Measurements from ENCODE around the gene C3. TPM values are rescaled to one million over a fixed set of nuclear protein-coding genes. Genes with fewer than 3 reads are reported as not detected.
A peak's percentile ranks its signal among the peaks of the same experiment; 100 is the strongest.

Gene C3
- not detected in 2 replicates for total RNA-seq (2014; rRNA removed; shearing (Covaris generic); ENCODE audit: low replicate concordance)

DNA sequence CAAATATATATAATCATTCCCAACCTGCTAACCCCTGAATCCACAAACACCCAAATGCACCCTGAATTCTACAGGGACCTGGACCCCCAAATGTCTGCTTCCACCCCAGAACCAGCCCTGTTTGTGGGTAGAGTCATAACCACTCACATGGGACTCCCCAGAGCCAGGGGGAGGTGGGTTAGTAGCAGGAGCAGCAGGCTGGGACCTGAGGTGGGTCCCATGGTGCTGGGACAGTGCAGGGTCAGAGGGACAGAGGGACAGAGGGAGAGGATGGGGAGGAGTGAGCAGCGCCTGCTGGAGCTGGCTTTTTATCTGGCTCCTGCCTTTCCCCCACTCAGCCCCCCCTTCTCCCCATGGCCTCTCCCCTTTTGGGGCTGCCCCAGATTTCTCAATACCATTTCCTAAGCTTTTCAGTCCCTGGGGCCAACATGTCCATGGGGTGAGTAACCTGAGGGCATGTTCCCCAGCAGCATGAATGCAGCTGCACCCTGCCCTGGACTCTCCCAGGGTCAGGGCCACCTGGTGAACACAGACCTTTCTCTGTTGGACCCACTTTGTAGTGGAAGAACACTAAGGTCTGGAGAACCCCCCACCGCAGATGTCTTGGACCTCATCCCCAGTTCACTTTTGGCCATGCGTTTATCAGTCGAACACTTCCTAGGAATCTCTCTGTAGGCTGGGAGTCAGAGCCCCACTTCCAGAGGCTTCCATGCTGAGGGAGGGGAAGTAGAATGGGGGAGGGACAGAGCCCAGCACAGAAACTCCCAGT lies at the start of gene C3:
Gene C3 (minus strand): TSS at position 282 of the 769 bp plus-strand sequence. CDS start 61 bp downstream, at position 221.
- no peaks in the 10 kb centered on the region for H4K20me1 ChIP-seq (ENCODE audit: insufficient read depth, low read depth, low read length)
- no peak within 1 kb of the TSS for H3K27ac ChIP-seq (ENCODE audit: low read length)
- no peak within 1 kb of the TSS for H3K4me3 ChIP-seq (ENCODE audit: low read length)
- no peaks in the 10 kb centered on the region for H3K9me2 ChIP-seq (replicated peaks; ENCODE audit: insufficient read depth, low read length)
- 0 out of 2 replicates have a peak within 1 kb of the TSS, but pooled peaks have one; percentile 5 for H3K9ac ChIP-seq (ENCODE audit: low read length)
- no peaks in the 10 kb centered on the region for H3K79me2 ChIP-seq (ENCODE audit: low read length)
- H3K27me3 ChIP-seq (ENCODE audit: low read length) = no peaks in the 10 kb centered on the region
- H3K9me3 ChIP-seq (ENCODE audit: low read length) = no peaks in the 10 kb centered on the region
- no peak within 1 kb of the TSS for H3K4me2 ChIP-seq (ENCODE audit: low read depth, low read length, poor library complexity, severe bottlenecking)
- DNase-seq = no peak
- H2AFZ ChIP-seq (ENCODE audit: low read length) = no peak within 1 kb of the TSS
- H3K4me1 ChIP-seq (ENCODE audit: low read length) = peaks cover 8% of the 10 kb centered on the region
- H3K36me3 ChIP-seq (ENCODE audit: insufficient read depth, low read length) = no peaks in the 10 kb centered on the region

DNA sequence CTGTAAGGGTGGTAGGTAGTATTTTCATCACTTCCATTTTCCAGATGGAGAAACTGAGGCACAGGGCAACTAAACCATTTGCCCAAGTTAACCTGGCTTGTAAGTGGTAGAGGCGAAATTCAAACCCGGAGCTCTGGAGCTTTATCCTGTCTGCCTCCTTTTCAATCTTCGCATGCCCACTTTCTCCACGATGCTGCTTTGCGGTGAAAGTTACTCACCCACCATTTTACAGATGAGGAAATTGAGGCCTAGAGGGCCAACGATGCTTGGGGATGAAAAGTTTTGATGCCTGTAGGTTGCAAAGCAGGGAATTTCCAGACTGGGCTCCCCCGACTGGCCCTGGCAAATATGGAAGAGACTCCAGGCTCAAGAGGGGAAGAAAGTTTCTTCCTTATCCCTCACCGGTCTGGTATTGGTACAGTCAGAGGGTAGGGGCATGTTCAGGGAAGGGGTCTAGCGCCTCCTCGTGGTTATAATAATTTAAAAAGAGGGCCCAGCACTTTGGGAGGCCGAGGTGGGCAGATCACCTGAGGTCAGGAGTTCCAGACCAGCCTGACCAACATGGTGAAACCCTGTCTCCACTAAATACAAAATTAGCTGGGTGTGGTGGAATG lies 48.7 kb upstream of the C3 start:
- Histone ChIP-seq H3K9me3 (ENCODE audit: low read length) (no peaks in the 10 kb centered on the region), H3K27ac (ENCODE audit: low read length) (no peak overlapping the region), H3K4me1 (ENCODE audit: low read length) (peaks cover 36% of the 10 kb centered on the region)

GRCh38 chr19:6768236-6768785 lies 47.9 kb upstream of the C3 start:
- no peaks in the 10 kb centered on the region for H3K9me3 ChIP-seq (ENCODE audit: low read length)
- peak overlapping the region; percentile 78 for H3K4me3 ChIP-seq (ENCODE audit: low read length)
- H3K9ac ChIP-seq (ENCODE audit: low read length) = no peak overlapping the region
- no peaks in the 10 kb centered on the region for H4K20me1 ChIP-seq (ENCODE audit: insufficient read depth, low read depth, low read length)
- DNase-seq = no peak
- peaks cover 5% of the 10 kb centered on the region; the same call in 1 of the 2 replicates for H3K79me2 ChIP-seq (ENCODE audit: low read length)
- H3K4me1 ChIP-seq (ENCODE audit: low read length) = peaks cover 33% of the 10 kb centered on the region
- H2AFZ ChIP-seq (ENCODE audit: low read length) = peak overlapping the region; percentile 15; the same call in 1 of the 2 replicates
- peak overlapping the region; percentile 95 for H3K4me2 ChIP-seq (ENCODE audit: low read depth, low read length, poor library complexity, severe bottlenecking)
- no peaks in the 10 kb centered on the region for H3K9me2 ChIP-seq (replicated peaks; ENCODE audit: insufficient read depth, low read length)
- no peaks in the 10 kb centered on the region for H3K27me3 ChIP-seq (ENCODE audit: low read length)
- H3K36me3 ChIP-seq (ENCODE audit: insufficient read depth, low read length) = no peaks in the 10 kb centered on the region
- no peak overlapping the region for H3K27ac ChIP-seq (ENCODE audit: low read length)

More for the DNA sequence above, 48.7 kb upstream of the C3 start:
- Histone ChIP-seq H3K4me3 (ENCODE audit: low read length) (no peak overlapping the region), H3K36me3 (ENCODE audit: insufficient read depth, low read length) (no peaks in the 10 kb centered on the region), H4K20me1 (ENCODE audit: insufficient read depth, low read depth, low read length) (no peaks in the 10 kb centered on the region), H3K9ac (ENCODE audit: low read length) (no peak overlapping the region), H3K27me3 (ENCODE audit: low read length) (no peaks in the 10 kb centered on the region), H3K4me2 (ENCODE audit: low read depth, low read length, poor library complexity, severe bottlenecking) (no peak overlapping the region), H3K9me2 (replicated peaks; ENCODE audit: insufficient read depth, low read length) (no peaks in the 10 kb centered on the region), H3K79me2 (ENCODE audit: low read length) (peaks cover 11% of the 10 kb centered on the region), H2AFZ (ENCODE audit: low read length) (no peak overlapping the region)
- DNase-seq = peak; percentile 82

DNA sequence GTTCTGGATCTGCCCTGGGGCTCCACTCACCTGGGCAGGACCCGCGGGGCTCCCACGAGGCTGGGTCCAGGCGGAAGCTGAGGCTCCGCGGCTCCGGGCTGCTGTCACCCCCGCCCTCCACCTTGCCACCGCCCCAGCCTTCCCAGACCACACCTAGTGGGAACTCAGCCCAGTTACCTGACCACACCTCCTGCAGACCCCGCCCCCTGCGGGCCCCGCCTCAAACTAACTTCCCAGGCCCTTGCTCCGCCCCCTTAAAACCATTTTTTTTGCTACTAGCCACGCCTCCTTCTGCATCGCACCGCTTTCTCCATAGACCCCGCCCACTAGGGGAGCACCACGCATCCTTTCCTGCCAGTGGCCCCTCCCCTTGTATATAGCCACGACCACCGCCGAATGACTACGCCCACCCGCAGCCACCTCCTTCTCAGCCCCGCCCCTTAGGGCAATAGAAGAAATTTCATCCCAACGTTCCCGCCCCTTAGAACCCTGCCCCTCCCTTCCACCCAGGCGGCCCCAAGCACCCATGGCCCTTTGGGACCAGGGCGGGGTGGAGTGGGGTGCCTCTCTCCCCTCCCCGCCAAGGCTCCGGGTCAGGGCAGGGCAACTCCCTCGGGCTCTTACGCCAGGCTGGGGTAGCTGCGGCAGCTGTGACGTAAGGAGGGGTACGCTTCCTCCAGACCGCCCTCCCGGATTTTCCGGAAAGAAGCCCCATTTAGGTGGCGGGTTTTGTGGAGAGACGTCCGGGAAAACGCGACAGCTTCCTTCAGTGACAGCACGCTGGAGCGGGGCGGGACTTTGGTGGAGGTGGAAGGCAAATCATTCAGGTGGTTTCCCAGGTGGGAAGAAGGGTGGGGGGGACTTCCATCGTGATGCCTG lies 47.1 kb upstream of the C3 start, which contains the start of gene SH2D3A:
Gene SH2D3A (minus strand): TSS at position 79 of the 879 bp plus-strand sequence. CDS start 3,687 bp downstream, outside the sequence.
- peak within 1 kb of the TSS; percentile 74 for H3K9ac ChIP-seq (ENCODE audit: low read length)
- H4K20me1 ChIP-seq (ENCODE audit: insufficient read depth, low read depth, low read length) = no peaks in the 10 kb centered on the region
- peaks cover 30% of the 10 kb centered on the region for H3K4me1 ChIP-seq (ENCODE audit: low read length)
- H3K9me3 ChIP-seq (ENCODE audit: low read length) = no peaks in the 10 kb centered on the region
- no peaks in the 10 kb centered on the region for H3K79me2 ChIP-seq (ENCODE audit: low read length)
- peak within 1 kb of the TSS; percentile 95 for H2AFZ ChIP-seq (ENCODE audit: low read length)
- H3K27me3 ChIP-seq (ENCODE audit: low read length) = no peaks in the 10 kb centered on the region
- no peaks in the 10 kb centered on the region for H3K36me3 ChIP-seq (ENCODE audit: insufficient read depth, low read length)
- H3K9me2 ChIP-seq (replicated peaks; ENCODE audit: insufficient read depth, low read length) = no peaks in the 10 kb centered on the region
- peak within 1 kb of the TSS; percentile 95 for H3K4me2 ChIP-seq (ENCODE audit: low read depth, low read length, poor library complexity, severe bottlenecking)
- peak; percentile 98 for DNase-seq
- no peak within 1 kb of the TSS for H3K27ac ChIP-seq (ENCODE audit: low read length)
- peak within 1 kb of the TSS; percentile 78 for H3K4me3 ChIP-seq (ENCODE audit: low read length)

GRCh38 chr19:6767081-6767356 lies 46.6 kb upstream of the C3 start:
- H3K9me3 ChIP-seq (ENCODE audit: low read length) = no peaks in the 10 kb centered on the region
- no peaks in the 10 kb centered on the region for H3K36me3 ChIP-seq (ENCODE audit: insufficient read depth, low read length)
- H3K9me2 ChIP-seq (replicated peaks; ENCODE audit: insufficient read depth, low read length) = no peaks in the 10 kb centered on the region
- H3K4me3 ChIP-seq (ENCODE audit: low read length) = peak overlapping the region; percentile 78
- H2AFZ ChIP-seq (ENCODE audit: low read length) = peak overlapping the region; percentile 95
- DNase-seq = peak; percentile 73
- H3K27ac ChIP-seq (ENCODE audit: low read length) = no peak overlapping the region
- peak overlapping the region; percentile 95 for H3K4me2 ChIP-seq (ENCODE audit: low read depth, low read length, poor library complexity, severe bottlenecking)
- no peaks in the 10 kb centered on the region for H4K20me1 ChIP-seq (ENCODE audit: insufficient read depth, low read depth, low read length)
- H3K27me3 ChIP-seq (ENCODE audit: low read length) = no peaks in the 10 kb centered on the region
- H3K79me2 ChIP-seq (ENCODE audit: low read length) = no peaks in the 10 kb centered on the region
- peak overlapping the region; percentile 74 for H3K9ac ChIP-seq (ENCODE audit: low read length)
- peaks cover 26% of the 10 kb centered on the region for H3K4me1 ChIP-seq (ENCODE audit: low read length)

DNA sequence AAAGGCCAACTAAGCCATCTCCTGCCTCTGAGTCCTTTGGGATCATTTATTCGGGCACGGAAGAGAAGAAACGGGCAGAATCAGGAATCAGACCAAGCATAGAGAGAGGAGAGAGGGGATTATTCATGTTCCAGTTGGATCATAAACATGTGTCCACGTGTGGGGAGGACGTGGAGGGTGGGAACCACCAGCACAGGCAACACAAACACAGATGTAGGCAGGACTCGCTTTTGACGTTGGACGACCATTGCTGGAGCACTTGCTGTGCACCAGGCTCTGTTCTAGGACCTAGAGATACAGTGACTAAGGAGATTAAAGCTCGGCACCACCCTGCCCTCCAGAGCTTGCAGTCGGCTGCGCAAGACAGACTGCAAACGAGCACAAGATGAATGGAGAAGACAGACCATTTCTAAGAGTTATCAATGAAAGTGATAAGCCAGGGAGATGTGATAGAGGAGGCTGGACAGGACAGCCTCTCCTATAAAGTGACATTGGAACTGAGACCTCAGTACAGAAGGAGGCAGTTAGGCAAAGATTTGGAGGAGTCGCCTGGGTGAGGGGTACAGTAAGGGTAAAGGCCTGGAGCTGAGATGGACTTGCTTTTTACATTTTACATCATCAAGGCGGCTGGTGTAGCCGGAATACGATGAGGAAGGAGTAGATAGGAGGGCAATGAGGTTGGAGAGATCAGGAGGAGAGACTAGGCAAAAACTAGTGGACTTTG lies 46.1 kb upstream of the C3 start:
- Histone ChIP-seq H3K27ac (ENCODE audit: low read length) (no peak overlapping the region), H3K4me2 (ENCODE audit: low read depth, low read length, poor library complexity, severe bottlenecking) (peak overlapping the region; percentile 95), H3K27me3 (ENCODE audit: low read length) (no peaks in the 10 kb centered on the region), H3K9ac (ENCODE audit: low read length) (peak overlapping the region; percentile 74), H4K20me1 (ENCODE audit: insufficient read depth, low read depth, low read length) (no peaks in the 10 kb centered on the region), H3K4me3 (ENCODE audit: low read length) (peak overlapping the region; percentile 78), H3K79me2 (ENCODE audit: low read length) (no peaks in the 10 kb centered on the region), H3K4me1 (ENCODE audit: low read length) (peaks cover 26% of the 10 kb centered on the region), H3K36me3 (ENCODE audit: insufficient read depth, low read length) (no peaks in the 10 kb centered on the region), H2AFZ (ENCODE audit: low read length) (peak overlapping the region; percentile 95), H3K9me3 (ENCODE audit: low read length) (no peaks in the 10 kb centered on the region), H3K9me2 (replicated peaks; ENCODE audit: insufficient read depth, low read length) (no peaks in the 10 kb centered on the region)
- DNase-seq = no peak

DNA sequence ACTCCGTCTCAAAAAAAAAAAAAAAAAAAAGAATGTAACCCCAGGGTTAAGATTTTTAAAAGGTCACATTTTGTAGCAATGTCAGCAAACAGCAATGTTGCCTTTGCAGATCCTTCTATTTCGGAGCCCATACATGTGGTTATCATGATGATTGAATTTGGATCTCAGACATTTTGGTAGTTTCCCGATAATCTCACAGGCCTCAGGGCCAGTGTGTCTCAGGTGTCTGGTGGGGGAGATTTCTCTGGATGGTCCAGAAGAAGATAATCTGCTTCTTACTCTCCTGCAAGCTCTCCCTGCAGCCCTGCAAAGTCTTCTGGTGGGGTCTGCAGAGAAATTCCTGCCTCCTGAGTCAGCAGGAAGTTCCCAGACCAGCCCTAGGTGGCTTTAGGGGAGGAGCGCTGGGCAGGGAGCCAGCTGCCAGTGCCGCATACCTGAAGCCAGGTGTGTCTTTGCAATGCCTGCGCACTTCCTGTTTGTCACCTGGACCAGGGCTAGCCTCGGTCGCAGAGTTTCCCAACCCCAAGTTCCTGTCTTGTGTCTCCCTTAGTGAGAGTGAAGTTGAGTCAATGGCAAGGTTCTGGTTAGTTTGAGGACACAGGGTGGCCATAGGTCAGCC lies 45.4 kb upstream of the C3 start:
- Histone ChIP-seq H3K27me3 (ENCODE audit: low read length) (no peaks in the 10 kb centered on the region), H3K4me3 (ENCODE audit: low read length) (peak overlapping the region; percentile 78), H3K79me2 (ENCODE audit: low read length) (no peaks in the 10 kb centered on the region), H3K36me3 (ENCODE audit: insufficient read depth, low read length) (no peaks in the 10 kb centered on the region), H4K20me1 (ENCODE audit: insufficient read depth, low read depth, low read length) (no peaks in the 10 kb centered on the region), H3K9me3 (ENCODE audit: low read length) (no peaks in the 10 kb centered on the region), H3K9ac (ENCODE audit: low read length) (peak overlapping the region; percentile 74; the same call in 1 of the 2 replicates), H3K4me1 (ENCODE audit: low read length) (peaks cover 26% of the 10 kb centered on the region), H2AFZ (ENCODE audit: low read length) (no peak overlapping the region), H3K9me2 (replicated peaks; ENCODE audit: insufficient read depth, low read length) (no peaks in the 10 kb centered on the region), H3K27ac (ENCODE audit: low read length) (no peak overlapping the region), H3K4me2 (ENCODE audit: low read depth, low read length, poor library complexity, severe bottlenecking) (peak overlapping the region; percentile 95)
- no peak for DNase-seq

Measured in Karpas-422 (cell line).